ENCODE results near the gene CARMIL1.

The CARMIL1 gene

GRCh38 chr6:25278914-25279747 lies at the start of gene CARMIL1:
Gene CARMIL1, plus strand, starts transcription at chr6:25279374. Its CDS starts 422 bp downstream, at chr6:25279796.
- H3K9ac ChIP-seq (ENCODE audit: low read length), result peak within 1 kb of the TSS; percentile 63
- H3K36me3 ChIP-seq (replicated peaks; ENCODE audit: low read depth, low read length), result no peaks in the 10 kb centered on the region
- H3K9me3 ChIP-seq (ENCODE audit: insufficient read depth, low read length), result no peaks in the 10 kb centered on the region
- H3K27ac ChIP-seq (ENCODE audit: low read length), result no peak within 1 kb of the TSS
- peak within 1 kb of the TSS; percentile 97 for H3K4me2 ChIP-seq (ENCODE audit: low read length)
- H3K79me2 ChIP-seq (ENCODE audit: low read length), result no peaks in the 10 kb centered on the region
- TF ChIP-seq EZH2phosphoT487 (IDR thresholded peaks at IDR 0.05; ENCODE audit: low read depth) (no peak), CTCF (IDR thresholded peaks at IDR 0.05; ENCODE audit: low read depth, low read length) (peak; percentile 57)
- H4K20me1 ChIP-seq (ENCODE audit: insufficient read depth, low read length), result no peaks in the 10 kb centered on the region
- peaks cover 20% of the 10 kb centered on the region for H3K4me1 ChIP-seq (ENCODE audit: low read length)
- peaks cover 22% of the 10 kb centered on the region for H3K27me3 ChIP-seq (ENCODE audit: low read depth, low read length)
- peak within 1 kb of the TSS; percentile 97 for H3K4me3 ChIP-seq (ENCODE audit: low read length)
- H2AFZ ChIP-seq (ENCODE audit: low read depth, low read length), result peak within 1 kb of the TSS; percentile 95

GRCh38 chr6:25229671-25230321 lies 49.4 kb upstream of the CARMIL1 start:
- no peaks in the 10 kb centered on the region for H3K36me3 ChIP-seq (replicated peaks; ENCODE audit: low read depth, low read length)
- no peak overlapping the region for H2AFZ ChIP-seq (ENCODE audit: low read depth, low read length)

GRCh38 chr6:25232479-25232878 lies 46.7 kb upstream of the CARMIL1 start:
- Histone ChIP-seq H3K4me1 (ENCODE audit: low read length) (no peaks in the 10 kb centered on the region), H3K27ac (ENCODE audit: low read length) (no peak overlapping the region), H3K9ac (ENCODE audit: low read length) (no peak overlapping the region), H4K20me1 (ENCODE audit: insufficient read depth, low read length) (no peaks in the 10 kb centered on the region), H3K27me3 (ENCODE audit: low read depth, low read length) (no peaks in the 10 kb centered on the region), H3K4me2 (ENCODE audit: low read length) (no peak overlapping the region), H3K79me2 (ENCODE audit: low read length) (no peaks in the 10 kb centered on the region), H3K36me3 (replicated peaks; ENCODE audit: low read depth, low read length) (no peaks in the 10 kb centered on the region), H2AFZ (ENCODE audit: low read depth, low read length) (no peak overlapping the region), H3K4me3 (ENCODE audit: low read length) (no peak overlapping the region), H3K9me3 (ENCODE audit: insufficient read depth, low read length) (no peaks in the 10 kb centered on the region)
- TF ChIP-seq CTCF (IDR thresholded peaks at IDR 0.05; ENCODE audit: low read depth, low read length) (no peak), EZH2phosphoT487 (IDR thresholded peaks at IDR 0.05; ENCODE audit: low read depth) (no peak)

More at GRCh38 chr6:25229671-25230321, 49.4 kb upstream of the CARMIL1 start:
- Histone ChIP-seq H4K20me1 (ENCODE audit: insufficient read depth, low read length) (no peaks in the 10 kb centered on the region), H3K4me3 (ENCODE audit: low read length) (no peak overlapping the region), H3K9ac (ENCODE audit: low read length) (no peak overlapping the region), H3K27ac (ENCODE audit: low read length) (no peak overlapping the region), H3K27me3 (ENCODE audit: low read depth, low read length) (peaks cover 4% of the 10 kb centered on the region; the same call in 1 of the 2 replicates), H3K4me1 (ENCODE audit: low read length) (no peaks in the 10 kb centered on the region), H3K9me3 (ENCODE audit: insufficient read depth, low read length) (no peaks in the 10 kb centered on the region), H3K79me2 (ENCODE audit: low read length) (no peaks in the 10 kb centered on the region), H3K4me2 (ENCODE audit: low read length) (no peak overlapping the region)
- no peak for TF ChIP-seq EZH2phosphoT487 (IDR thresholded peaks at IDR 0.05; ENCODE audit: low read depth)
- no peak for TF ChIP-seq CTCF (IDR thresholded peaks at IDR 0.05; ENCODE audit: low read depth, low read length)

- H3K27me3 ChIP-seq (ENCODE audit: low read depth, low read length), result no peaks in the 10 kb centered on the region
- H3K4me1 ChIP-seq (ENCODE audit: low read length), result no peaks in the 10 kb centered on the region
- H4K20me1 ChIP-seq (ENCODE audit: insufficient read depth, low read length), result no peaks in the 10 kb centered on the region
- no peaks in the 10 kb centered on the region for H3K79me2 ChIP-seq (ENCODE audit: low read length)
- H3K4me2 ChIP-seq (ENCODE audit: low read length), result no peak overlapping the region
- no peaks in the 10 kb centered on the region for H3K9me3 ChIP-seq (ENCODE audit: insufficient read depth, low read length)
- TF ChIP-seq CTCF (IDR thresholded peaks at IDR 0.05; ENCODE audit: low read depth, low read length), result no peak
- TF ChIP-seq EZH2phosphoT487 (IDR thresholded peaks at IDR 0.05; ENCODE audit: low read depth), result no peak
- H3K4me3 ChIP-seq (ENCODE audit: low read length), result no peak overlapping the region
- H2AFZ ChIP-seq (ENCODE audit: low read depth, low read length), result no peak overlapping the region
- no peak overlapping the region for H3K9ac ChIP-seq (ENCODE audit: low read length)
- no peaks in the 10 kb centered on the region for H3K36me3 ChIP-seq (replicated peaks; ENCODE audit: low read depth, low read length)
- no peak overlapping the region for H3K27ac ChIP-seq (ENCODE audit: low read length)
These were observed 45.9 kb upstream of the CARMIL1 start for GRCh38 chr6:25233226-25233625.
